Osteoblast (primary cell): ENCODE measurements around the gene FBXW12. TPM values are rescaled to one million over a fixed set of nuclear protein-coding genes. Genes with fewer than 3 reads are reported as not detected.

Source experiments
- DNase-seq: peaks from one replicate; pipeline ENCODE4 v3.0.0; 2011; ENCODE audit warnings: low spot score, mixed read lengths; ENCODE audit not compliant: insufficient read length; ENCODE audit errors: missing footprints
- H2AFZ ChIP-seq: 2 replicates; pipeline ENCODE4 v1.6.0; 2011; ENCODE audit warnings: mild to moderate bottlenecking, low read length
- H3K27ac ChIP-seq: 2 replicates; pipeline ENCODE4 v1.5.1; 2011; ENCODE audit warnings: mild to moderate bottlenecking, low read depth, low read length, moderate library complexity
- H3K27me3 ChIP-seq: 2 replicates; pipeline ENCODE4 v1.6.0; 2012; ENCODE audit warnings: mild to moderate bottlenecking, control low read depth, inconsistent platforms, low read length, moderate library complexity; ENCODE audit not compliant: insufficient read depth
- H3K36me3 ChIP-seq: 2 replicates; pipeline ENCODE4 v1.5.1; 2011; ENCODE audit warnings: mild to moderate bottlenecking, low read length, control low read depth, moderate library complexity; ENCODE audit not compliant: insufficient read depth
- H3K4me1 ChIP-seq: 2 replicates; pipeline ENCODE4 v1.5.1; 2011; ENCODE audit warnings: mild to moderate bottlenecking, low read length, control low read depth, moderate library complexity; ENCODE audit not compliant: insufficient read depth
- H3K4me2 ChIP-seq: 2 replicates; pipeline ENCODE4 v1.6.0; 2011; ENCODE audit warnings: mild to moderate bottlenecking, low read length; ENCODE audit not compliant: insufficient read depth
- H3K4me3 ChIP-seq: fragments of 200-600 bp; sonication (generic); 3 replicates; pipeline ENCODE4 v1.5.1; 2012; ENCODE audit warnings: mild to moderate bottlenecking, low read length, inconsistent platforms; ENCODE audit not compliant: insufficient read depth
- H3K79me2 ChIP-seq: 2 replicates; pipeline ENCODE4 v1.6.0; 2012; ENCODE audit warnings: mild to moderate bottlenecking, low read length, control low read depth, inconsistent platforms; ENCODE audit not compliant: insufficient read depth
- H3K9me3 ChIP-seq: 2 replicates; pipeline ENCODE4 v1.5.1; 2011; ENCODE audit warnings: low read depth, low read length, control low read depth
- H4K20me1 ChIP-seq: 2 replicates; pipeline ENCODE4 v1.6.0; 2012; ENCODE audit warnings: mild to moderate bottlenecking, low read length, control low read depth; ENCODE audit not compliant: insufficient read depth
- CTCF ChIP-seq: IDR thresholded peaks from 2 replicates; pipeline ENCODE4 v1.5.1; 2011; ENCODE audit warnings: mild to moderate bottlenecking, low read depth, low read length, moderate library complexity; ENCODE audit errors: extremely low read depth
- total RNA-seq: library from RNA; depleted of rRNA; stranded (reverse); fragments of >200 nt; gene quantifications from 2 replicates; pipeline ENCODE4 v1.2.3, GENCODE V29; 2012

The FBXW12 gene
- total RNA-seq, 1 donor: not detected

- H3K27me3 ChIP-seq: no peaks in the 10 kb centered on the region
- no peaks in the 10 kb centered on the region for H3K36me3 ChIP-seq
- no peaks in the 10 kb centered on the region for H3K79me2 ChIP-seq
- H4K20me1 ChIP-seq: no peaks in the 10 kb centered on the region
- H3K4me3 ChIP-seq: no peak overlapping the region
- H3K27ac ChIP-seq: no peak overlapping the region
- no peaks in the 10 kb centered on the region for H3K9me3 ChIP-seq
- H3K4me1 ChIP-seq: no peaks in the 10 kb centered on the region
- peak; percentile 77 for DNase-seq
- H3K4me2 ChIP-seq: no peak overlapping the region
- no peak for TF ChIP-seq CTCF
- H2AFZ ChIP-seq: no peak overlapping the region
Measured at GRCh38 chr3:48416546-48416945, 44.5 kb downstream of the FBXW12 start.

GRCh38 chr3:48417529-48418108 lies 45.6 kb downstream of the FBXW12 start:
- Histone ChIP-seq H3K4me2 (no peak overlapping the region), H3K79me2 (no peaks in the 10 kb centered on the region), H3K4me1 (no peaks in the 10 kb centered on the region), H3K9me3 (no peaks in the 10 kb centered on the region), H3K36me3 (no peaks in the 10 kb centered on the region), H3K4me3 (no peak overlapping the region), H4K20me1 (no peaks in the 10 kb centered on the region), H2AFZ (no peak overlapping the region), H3K27me3 (no peaks in the 10 kb centered on the region), H3K27ac (no peak overlapping the region)
- no peak for TF ChIP-seq CTCF
- peak; percentile 83 for DNase-seq

- Histone ChIP-seq H3K79me2 (no peaks in the 10 kb centered on the region), H3K4me1 (no peaks in the 10 kb centered on the region), H3K4me2 (no peak overlapping the region), H2AFZ (no peak overlapping the region), H4K20me1 (peaks cover 1% of the 10 kb centered on the region), H3K9me3 (no peaks in the 10 kb centered on the region), H3K36me3 (no peaks in the 10 kb centered on the region), H3K27ac (no peak overlapping the region), H3K4me3 (no peak overlapping the region), H3K27me3 (no peaks in the 10 kb centered on the region)
- TF ChIP-seq CTCF: no peak
- DNase-seq: peak; percentile 81
Measured at GRCh38 chr3:48418140-48418539, 46.1 kb downstream of the FBXW12 start.

- no peak for TF ChIP-seq CTCF
- H3K36me3 ChIP-seq: no peaks in the 10 kb centered on the region
- no peaks in the 10 kb centered on the region for H3K27me3 ChIP-seq
- no peak overlapping the region for H3K4me2 ChIP-seq
- no peak overlapping the region for H3K4me3 ChIP-seq
- peaks cover 4% of the 10 kb centered on the region for H4K20me1 ChIP-seq
- DNase-seq: peak; percentile 68
- no peaks in the 10 kb centered on the region for H3K9me3 ChIP-seq
- H3K79me2 ChIP-seq: no peaks in the 10 kb centered on the region
- no peak overlapping the region for H3K27ac ChIP-seq
- H2AFZ ChIP-seq: no peak overlapping the region
- H3K4me1 ChIP-seq: no peaks in the 10 kb centered on the region
Measured at GRCh38 chr3:48418651-48419050, 46.6 kb downstream of the FBXW12 start.
